ENCODE results near the gene SLC11A2. TPM values are rescaled to one million over a fixed set of nuclear protein-coding genes. Genes with fewer than 3 reads are reported as not detected.

Gene SLC11A2
- total and polyA plus RNA-seq, 2 of the 8 experiments (the other 6 are each of a cell fraction or from before 2014, with no cell fraction given), result 55.0 to 61.5 TPM

- H3K79me1 ChIP-seq (ENCODE audit: low read depth, low read length), result no peaks in the 10 kb centered on the region
- H3K9me3 ChIP-seq (ENCODE audit: insufficient read depth in 2 of 2, low read depth in 1 of 2, low read length in 1 of 2), result no peaks in the 10 kb centered on the region
- H3K27me3 ChIP-seq (replicated peaks in 1 of 4; ENCODE audit: control insufficient read depth in 3 of 4, extremely low read depth in 1 of 4, insufficient read depth in 3 of 4, low read length in 3 of 4), result no peaks in the 10 kb centered on the region
- H3K56ac ChIP-seq (replicated peaks; ENCODE audit: insufficient read length, low read depth, low read length), result no peak overlapping the region
- no peak overlapping the region for H4K5ac ChIP-seq (ENCODE audit: insufficient read length, low read depth, low read length)
- ChIA-PET CTCF (ENCODE audit: partially characterized antibody) (interaction anchor here (0.6 kb wide), 1 partner anchor 1042 kb away, joined by 3 read pairs; no protein-coding TSS in a partner anchor), POLR2A (ENCODE audit: partially characterized antibody) (interaction anchor here (0.6 kb wide), 1 partner anchor 160 kb away, joined by 3 read pairs; no protein-coding TSS in a partner anchor)
- no peak overlapping the region for H2BK15ac ChIP-seq (ENCODE audit: low read length)
- H4K20me1 ChIP-seq (replicated peaks in 1 of 2; ENCODE audit: control insufficient read depth in 1 of 2, insufficient read depth in 2 of 2, low read length in 2 of 2), result no peaks in the 10 kb centered on the region
- H3K4me2 ChIP-seq (ENCODE audit: insufficient read depth in 1 of 2, low read depth in 2 of 2, low read length in 2 of 2), result no peak overlapping the region
- H4K8ac ChIP-seq (ENCODE audit: extremely low read depth, insufficient read depth, low read length), result no peak overlapping the region
- no peak overlapping the region for H2BK12ac ChIP-seq (ENCODE audit: low read depth, low read length)
- no peak overlapping the region for H2BK120ac ChIP-seq (replicated peaks; ENCODE audit: low read depth, low read length)
- H3K23ac ChIP-seq (ENCODE audit: insufficient read length), result no peak overlapping the region
- peaks cover 0 to 3% (median 0%) of the 10 kb centered on the region in 4 experiments; a peak in 1 of 7 replicates for H3K4me1 ChIP-seq (replicated peaks in 1 of 4; ENCODE audit: control insufficient read depth in 3 of 4, insufficient read depth in 4 of 4, low read length in 3 of 4)
- no peak overlapping the region for H3K14ac ChIP-seq (ENCODE audit: insufficient read length)
- WGBS, 2 experiments (ENCODE audit: extremely low coverage in 1 of 2, insufficient coverage in 1 of 2, insufficient read length in 1 of 2, insufficient replicate concordance in 2 of 2, low coverage in 1 of 2, low lambda C conversion rate in 2 of 2, missing lambda C conversion rate in 1 of 2), result 95% methylated on average over 3 of the region's 3 CpGs; no CpG with 5 or more reads in 1 of the 2 experiments
- H3K27ac ChIP-seq (ENCODE audit: low read depth, low read length), result no peak overlapping the region
- no peak overlapping the region for H2AK5ac ChIP-seq (ENCODE audit: low read depth, low read length)
- no peak overlapping the region for H2BK5ac ChIP-seq (ENCODE audit: low read depth, low read length)
- H2AFZ ChIP-seq (ENCODE audit: low read length), result no peak overlapping the region
- H3K9ac ChIP-seq (replicated peaks in 1 of 4; ENCODE audit: extremely low read depth in 1 of 4, low read depth in 3 of 4, low read length in 3 of 4), result no peak overlapping the region
- no peak overlapping the region for H2BK20ac ChIP-seq (ENCODE audit: low read length)
- no peaks in the 10 kb centered on the region for H3K23me2 ChIP-seq (ENCODE audit: low read depth, low read length)
- FAIRE-seq (no peak), DNase-seq (ENCODE audit: low read depth in 1 of 2, low spot score in 2 of 2) (no peak)
- no peak overlapping the region for H4K91ac ChIP-seq (replicated peaks; ENCODE audit: insufficient read length, low read length)
- H3K18ac ChIP-seq (ENCODE audit: extremely low read depth, low read length), result no peak overlapping the region
- H3K79me2 ChIP-seq (ENCODE audit: control insufficient read depth in 1 of 2, insufficient read depth in 2 of 2, low read length in 2 of 2), result no peaks in the 10 kb centered on the region
- H3K4me3 ChIP-seq (ENCODE audit: extremely low read depth in 1 of 4, insufficient read depth in 2 of 4, low read depth in 3 of 4, low read length in 4 of 4), result no peak overlapping the region
- no peaks in the 10 kb centered on the region for H3K36me3 ChIP-seq (ENCODE audit: control insufficient read depth in 2 of 4, insufficient read depth in 4 of 4, low read length in 3 of 4)
- no peak overlapping the region for H3K4ac ChIP-seq (replicated peaks; ENCODE audit: insufficient read length, low read depth, low read length)
- TF ChIP-seq CHD2 (IDR thresholded peaks at IDR 0.05; ENCODE audit: low read length), result no peak
- no peak for TF ChIP-seq SIN3A (conservative IDR thresholded peaks at IDR 0.05 in 1 of 2, IDR thresholded peaks at IDR 0.05 in 1 of 2; ENCODE audit: low read depth in 1 of 2, low read length in 2 of 2)
- TF ChIP-seq CBX5 (IDR thresholded peaks at IDR 0.05; ENCODE audit: low read depth, low read length), result no peak
- no peak for TF ChIP-seq RBBP5 (IDR thresholded peaks at IDR 0.05; ENCODE audit: borderline replicate concordance, low read depth, low read length)
- TF ChIP-seq BACH1 (IDR thresholded peaks at IDR 0.05; ENCODE audit: low read length), result no peak
- TF ChIP-seq USF2 (IDR thresholded peaks at IDR 0.05; ENCODE audit: low read length), result no peak
- no peak for TF ChIP-seq BRCA1 (IDR thresholded peaks at IDR 0.05; ENCODE audit: low read depth, low read length)
- TF ChIP-seq ASH2L (IDR thresholded peaks at IDR 0.05; ENCODE audit: low read length), result no peak
- TF ChIP-seq EP300 (IDR thresholded peaks at IDR 0.05; ENCODE audit: borderline replicate concordance in 1 of 2, low read depth in 2 of 2, low read length in 2 of 2), result no peak
- TF ChIP-seq YY1 (IDR thresholded peaks at IDR 0.05; ENCODE audit: low read depth, low read length), result no peak
- no peak for TF ChIP-seq TAF7 (optimal IDR thresholded peaks at IDR 0.05; ENCODE audit: borderline replicate concordance, low read depth, low read length)
Observed at GRCh38 chr12:50947933-50948626, 78.1 kb downstream of the SLC11A2 start.

All from H1 (cell line).